Measurements from ENCODE around the gene PLAAT4. TPM values are rescaled to one million over a fixed set of nuclear protein-coding genes. Genes with fewer than 3 reads are reported as not detected.
A peak's percentile ranks its signal among the peaks of the same experiment; 100 is the strongest.

Gene PLAAT4
- total and polyA plus RNA-seq, 2 donors from 2014 or later, result 111 to 579 TPM

- Histone ChIP-seq H3K4me3 (ENCODE audit: low read length in 3 of 3) (no peak overlapping the region), H3K36me3 (ENCODE audit: control insufficient read depth in 2 of 3, insufficient read depth in 3 of 3, low read length in 3 of 3) (no peaks in the 10 kb centered on the region), H3K4me1 (ENCODE audit: control insufficient read depth in 2 of 3, insufficient read depth in 2 of 3, low read depth in 1 of 3, low read length in 3 of 3) (peaks cover 3 to 18% (median 13%) of the 10 kb centered on the region in 3 donors), H3K27me3 (ENCODE audit: control insufficient read depth, insufficient read depth, low read length) (no peaks in the 10 kb centered on the region), H3K9me3 (ENCODE audit: control insufficient read depth in 2 of 3, insufficient read depth in 1 of 3, low read length in 3 of 3) (no peaks in the 10 kb centered on the region), H3K27ac (ENCODE audit: low read depth in 2 of 2, low read length in 2 of 2) (no peak overlapping the region), H3K9ac (ENCODE audit: low read length in 3 of 3) (no peak overlapping the region)
- DNase-seq, result no peak
- no peak for FAIRE-seq
- TF ChIP-seq CTCF (IDR thresholded peaks at IDR 0.05; ENCODE audit: borderline replicate concordance, extremely low read depth, insufficient read depth), result no peak
- intact Hi-C loops (cut with DNase I), result no loop called here
Observed at GRCh38 chr11:63569570-63569969, 33.0 kb downstream of the PLAAT4 start.

- Histone ChIP-seq H3K4me1 (ENCODE audit: control insufficient read depth in 2 of 3, insufficient read depth in 2 of 3, low read depth in 1 of 3, low read length in 3 of 3) (peaks cover 3 to 14% (median 12%) of the 10 kb centered on the region in 3 donors), H3K9ac (ENCODE audit: low read length in 3 of 3) (no peak overlapping the region), H3K27ac (ENCODE audit: low read depth in 2 of 2, low read length in 2 of 2) (no peak overlapping the region), H3K36me3 (ENCODE audit: control insufficient read depth in 2 of 3, insufficient read depth in 3 of 3, low read length in 3 of 3) (no peaks in the 10 kb centered on the region), H3K9me3 (ENCODE audit: control insufficient read depth in 2 of 3, insufficient read depth in 1 of 3, low read length in 3 of 3) (no peaks in the 10 kb centered on the region), H3K27me3 (ENCODE audit: control insufficient read depth, insufficient read depth, low read length) (no peaks in the 10 kb centered on the region), H3K4me3 (ENCODE audit: low read length in 3 of 3) (no peak overlapping the region)
- FAIRE-seq, result no peak
- no peak for DNase-seq
- intact Hi-C loops (cut with DNase I), result no loop called here
- TF ChIP-seq CTCF (IDR thresholded peaks at IDR 0.05; ENCODE audit: borderline replicate concordance, extremely low read depth, insufficient read depth), result no peak
Observed at GRCh38 chr11:63572026-63572688, 35.5 kb downstream of the PLAAT4 start.

GRCh38 chr11:63573881-63574855 lies 37.6 kb downstream of the PLAAT4 start:
- no peak for FAIRE-seq
- no peak for TF ChIP-seq CTCF (IDR thresholded peaks at IDR 0.05; ENCODE audit: borderline replicate concordance, extremely low read depth, insufficient read depth)
- intact Hi-C loops (cut with DNase I), result no loop called here
- Histone ChIP-seq H3K27ac (ENCODE audit: low read depth in 2 of 2, low read length in 2 of 2) (peak overlapping the region; percentile 10 to 68), H3K27me3 (ENCODE audit: control insufficient read depth, insufficient read depth, low read length) (no peaks in the 10 kb centered on the region), H3K9ac (ENCODE audit: low read length in 3 of 3) (no peak overlapping the region), H3K36me3 (ENCODE audit: control insufficient read depth in 2 of 3, insufficient read depth in 3 of 3, low read length in 3 of 3) (no peaks in the 10 kb centered on the region), H3K4me3 (ENCODE audit: low read length in 3 of 3) (peak overlapping the region; percentile 32 to 33 (median 33)), H3K4me1 (ENCODE audit: control insufficient read depth in 2 of 3, insufficient read depth in 2 of 3, low read depth in 1 of 3, low read length in 3 of 3) (peaks cover 3 to 12% (median 12%) of the 10 kb centered on the region in 3 donors), H3K9me3 (ENCODE audit: control insufficient read depth in 2 of 3, insufficient read depth in 1 of 3, low read length in 3 of 3) (no peaks in the 10 kb centered on the region)
- peak in 4 of 5 donors; percentile 54 to 90 (median 70) for DNase-seq

All from kidney (tissue), 14 donors.